ENCODE data around the gene WBP2NL.

WBP2NL gene

DNA sequence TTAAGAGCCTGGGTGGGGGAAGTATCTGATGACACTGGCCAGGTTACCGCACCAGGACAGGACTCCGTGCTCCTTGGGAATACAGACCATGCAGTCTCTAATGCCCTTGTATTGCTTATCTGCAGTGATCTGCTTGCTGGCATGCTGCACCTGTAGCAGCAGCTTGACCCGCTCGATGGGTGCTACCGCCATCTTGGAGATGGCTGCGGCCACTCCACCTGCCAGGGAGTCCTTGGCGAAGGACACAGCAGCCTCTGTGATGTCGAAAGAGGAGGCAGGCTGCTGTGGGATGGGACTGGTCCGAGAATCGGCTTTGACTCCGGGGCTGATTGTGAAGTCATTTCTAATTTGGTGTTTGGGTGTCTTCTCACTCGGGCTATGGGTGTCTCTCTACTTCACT is 3.1 kb downstream of the WBP2NL start:
- H3K18ac ChIP-seq (ENCODE audit: low read length): no peak overlapping the region
- no peak overlapping the region for H2BK12ac ChIP-seq (ENCODE audit: low read length)
- peaks cover 0 to 10% of the 10 kb centered on the region in 2 donors for H3K36me3 ChIP-seq (replicated peaks in 1 of 2; ENCODE audit: control insufficient read depth in 2 of 2, insufficient read depth in 2 of 2, low read length in 2 of 2)
- peak overlapping the region; percentile 46 for H2AFZ ChIP-seq (ENCODE audit: low read length)
- peaks cover 0 to 1% (median 0%) of the 10 kb centered on the region in 3 experiments for H3K27me3 ChIP-seq (ENCODE audit: control insufficient read depth in 3 of 3, insufficient read depth in 3 of 3, low read depth in 1 of 3, low read length in 3 of 3)
- DNase-seq (ENCODE audit: low spot score): no peak
- no peak overlapping the region for H2BK15ac ChIP-seq (ENCODE audit: low read length)
- H3K79me1 ChIP-seq (ENCODE audit: low read depth, low read length): no peaks in the 10 kb centered on the region
- no peak overlapping the region for H3K9ac ChIP-seq (ENCODE audit: low read depth, low read length, poor library complexity)
- H3K9me3 ChIP-seq (replicated peaks in 1 of 2; ENCODE audit: control insufficient read depth in 2 of 2, insufficient read depth in 1 of 2, low read depth in 1 of 2, low read length in 2 of 2): no peaks in the 10 kb centered on the region
- H3K4me2 ChIP-seq (ENCODE audit: insufficient read depth, low read length, poor library complexity, severe bottlenecking): no peak overlapping the region
- no peak overlapping the region for H2BK120ac ChIP-seq (ENCODE audit: low read depth, low read length)
- H2AK5ac ChIP-seq (ENCODE audit: low read depth, low read length): no peak overlapping the region
- WGBS, 2 donors (ENCODE audit: extremely low coverage in 2 of 2, insufficient read length in 2 of 2, insufficient replicate concordance in 1 of 2): no CpG with 5 or more reads among the region's 12 CpGs
- no peak overlapping the region for H3K23ac ChIP-seq (ENCODE audit: low read depth, low read length, poor library complexity)
- no peak overlapping the region for H3K27ac ChIP-seq (replicated peaks; ENCODE audit: low read length)
- peaks cover 0 to 6% of the 10 kb centered on the region in 2 donors for H3K4me1 ChIP-seq (ENCODE audit: control insufficient read depth in 2 of 2, insufficient read depth in 1 of 2, low read depth in 1 of 2, low read length in 2 of 2)
- H4K91ac ChIP-seq (ENCODE audit: low read depth, low read length, poor library complexity): no peak overlapping the region
- no peak overlapping the region for H3K4me3 ChIP-seq (ENCODE audit: low read length in 2 of 2)
- H4K8ac ChIP-seq (ENCODE audit: low read depth, low read length): no peak overlapping the region
- no peak overlapping the region for H2BK5ac ChIP-seq (ENCODE audit: low read length)
- no peak overlapping the region for H3K14ac ChIP-seq (ENCODE audit: low read length)
- no peak overlapping the region for H3K4ac ChIP-seq (ENCODE audit: low read length)

DNA sequence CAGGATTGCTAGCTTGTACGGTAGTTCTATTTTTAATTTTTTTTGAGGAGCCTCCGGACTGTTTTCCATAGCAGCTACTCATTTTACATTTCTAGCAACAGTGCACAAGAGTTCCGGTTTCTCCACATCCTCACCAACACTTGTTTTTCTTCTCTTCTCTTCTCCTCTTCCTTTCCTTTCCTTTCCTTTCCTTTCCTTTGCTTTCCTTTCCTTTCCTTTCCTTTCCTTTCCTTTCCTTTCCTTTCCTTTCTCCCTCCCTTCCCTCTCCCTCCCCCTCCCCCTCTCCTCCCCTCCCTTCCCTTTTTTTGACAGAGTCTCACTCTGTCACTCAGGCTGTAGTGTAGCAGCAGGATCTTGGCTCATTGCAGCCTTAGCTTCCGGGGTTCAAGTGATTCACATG is 9.3 kb downstream of the WBP2NL start:
- no peaks in the 10 kb centered on the region for H3K79me1 ChIP-seq (ENCODE audit: low read depth, low read length)
- DNase-seq (ENCODE audit: low spot score): no peak
- H4K8ac ChIP-seq (ENCODE audit: low read depth, low read length): no peak overlapping the region
- no peak overlapping the region for H3K4me3 ChIP-seq (ENCODE audit: low read length in 2 of 2)
- H3K9ac ChIP-seq (ENCODE audit: low read depth, low read length, poor library complexity): no peak overlapping the region
- no peak overlapping the region for H3K18ac ChIP-seq (ENCODE audit: low read length)
- H2BK12ac ChIP-seq (ENCODE audit: low read length): no peak overlapping the region
- H3K9me3 ChIP-seq (replicated peaks in 1 of 2; ENCODE audit: control insufficient read depth in 2 of 2, insufficient read depth in 1 of 2, low read depth in 1 of 2, low read length in 2 of 2): peaks cover 0 to 9% of the 10 kb centered on the region in 2 donors
- no peak overlapping the region for H3K23ac ChIP-seq (ENCODE audit: low read depth, low read length, poor library complexity)
- H3K27ac ChIP-seq (replicated peaks; ENCODE audit: low read length): no peak overlapping the region
- no peak overlapping the region for H3K14ac ChIP-seq (ENCODE audit: low read length)
- no peaks in the 10 kb centered on the region for H3K36me3 ChIP-seq (replicated peaks in 1 of 2; ENCODE audit: control insufficient read depth in 2 of 2, insufficient read depth in 2 of 2, low read length in 2 of 2)
- no peak overlapping the region for H2AK5ac ChIP-seq (ENCODE audit: low read depth, low read length)
- no peak overlapping the region for H2BK15ac ChIP-seq (ENCODE audit: low read length)
- no peak overlapping the region for H2BK120ac ChIP-seq (ENCODE audit: low read depth, low read length)
- no peak overlapping the region for H4K91ac ChIP-seq (ENCODE audit: low read depth, low read length, poor library complexity)
- H3K27me3 ChIP-seq (ENCODE audit: control insufficient read depth in 3 of 3, insufficient read depth in 3 of 3, low read depth in 1 of 3, low read length in 3 of 3): no peaks in the 10 kb centered on the region
- WGBS, 2 donors (ENCODE audit: extremely low coverage in 2 of 2, insufficient read length in 2 of 2, insufficient replicate concordance in 1 of 2): no CpG with 5 or more reads among the region's 4 CpGs
- no peaks in the 10 kb centered on the region for H3K4me1 ChIP-seq (ENCODE audit: control insufficient read depth in 2 of 2, insufficient read depth in 1 of 2, low read depth in 1 of 2, low read length in 2 of 2)
- no peak overlapping the region for H2BK5ac ChIP-seq (ENCODE audit: low read length)
- no peak overlapping the region for H3K4me2 ChIP-seq (ENCODE audit: insufficient read depth, low read length, poor library complexity, severe bottlenecking)
- no peak overlapping the region for H2AFZ ChIP-seq (ENCODE audit: low read length)
- no peak overlapping the region for H3K4ac ChIP-seq (ENCODE audit: low read length)

DNA sequence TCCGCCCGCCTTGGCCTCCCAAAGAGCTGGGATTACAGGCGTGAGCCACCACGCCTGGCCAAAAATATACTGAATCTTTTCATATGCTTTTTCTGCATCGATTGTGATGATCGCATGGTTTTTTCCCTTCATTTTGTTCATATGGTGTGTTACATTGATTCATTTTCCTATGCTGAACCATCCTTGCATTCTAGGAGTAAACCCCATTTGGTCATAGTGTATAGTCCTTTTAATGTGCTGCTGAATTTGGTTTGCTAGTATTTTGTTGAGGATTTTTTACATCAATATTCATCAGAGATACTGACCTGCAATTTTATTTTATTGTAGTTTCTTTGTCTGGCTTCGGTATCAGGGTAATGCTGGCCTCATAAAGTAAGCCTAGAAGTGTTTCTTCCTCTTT is 12.2 kb downstream of the WBP2NL start:
- no peak for DNase-seq (ENCODE audit: low spot score)

DNA sequence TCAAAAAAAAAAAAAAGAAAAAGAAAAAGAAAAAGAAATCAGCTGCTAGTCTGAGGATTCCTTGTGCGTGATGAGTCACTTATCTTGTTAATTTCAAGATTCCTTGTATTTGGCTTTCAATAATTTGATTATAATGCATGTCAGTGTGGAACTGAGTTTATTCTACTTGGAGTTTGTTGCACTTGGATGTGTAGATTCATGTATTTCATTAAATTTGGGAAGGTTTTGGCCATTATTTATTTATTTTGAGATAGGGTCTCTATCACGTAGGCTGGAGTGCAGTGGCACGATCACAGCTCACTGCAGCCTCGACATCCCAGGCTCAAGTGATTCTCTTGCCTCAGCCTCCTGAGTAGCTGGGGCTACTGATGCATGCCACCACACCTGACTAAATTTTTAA is 14.8 kb downstream of the WBP2NL start:
- DNase-seq (ENCODE audit: low spot score): no peak
- WGBS, 2 donors (ENCODE audit: extremely low coverage in 2 of 2, insufficient read length in 2 of 2, insufficient replicate concordance in 1 of 2): no CpG with 5 or more reads among the region's 4 CpGs
- H3K18ac ChIP-seq (ENCODE audit: low read length): no peak overlapping the region

More for the DNA sequence above, 12.2 kb downstream of the WBP2NL start:
- H2BK120ac ChIP-seq (ENCODE audit: low read depth, low read length): no peak overlapping the region
- no peak overlapping the region for H3K4me2 ChIP-seq (ENCODE audit: insufficient read depth, low read length, poor library complexity, severe bottlenecking)
- H3K9ac ChIP-seq (ENCODE audit: low read depth, low read length, poor library complexity): no peak overlapping the region
- H2BK5ac ChIP-seq (ENCODE audit: low read length): no peak overlapping the region
- no peak overlapping the region for H3K23ac ChIP-seq (ENCODE audit: low read depth, low read length, poor library complexity)
- H2BK12ac ChIP-seq (ENCODE audit: low read length): no peak overlapping the region
- no peaks in the 10 kb centered on the region for H3K27me3 ChIP-seq (ENCODE audit: control insufficient read depth in 3 of 3, insufficient read depth in 3 of 3, low read depth in 1 of 3, low read length in 3 of 3)
- H3K27ac ChIP-seq (replicated peaks; ENCODE audit: low read length): no peak overlapping the region
- H3K4me3 ChIP-seq (ENCODE audit: low read length in 2 of 2): no peak overlapping the region
- H4K91ac ChIP-seq (ENCODE audit: low read depth, low read length, poor library complexity): no peak overlapping the region
- no peak overlapping the region for H3K4ac ChIP-seq (ENCODE audit: low read length)
- no CpG with 5 or more reads among the region's 7 CpGs for whole genome bisulfite sequencing, 2 donors (ENCODE audit: extremely low coverage in 2 of 2, insufficient read length in 2 of 2, insufficient replicate concordance in 1 of 2)
- H3K9me3 ChIP-seq (replicated peaks in 1 of 2; ENCODE audit: control insufficient read depth in 2 of 2, insufficient read depth in 1 of 2, low read depth in 1 of 2, low read length in 2 of 2): peaks cover 0 to 9% of the 10 kb centered on the region in 2 donors
- no peak overlapping the region for H3K14ac ChIP-seq (ENCODE audit: low read length)
- no peaks in the 10 kb centered on the region for H3K36me3 ChIP-seq (replicated peaks in 1 of 2; ENCODE audit: control insufficient read depth in 2 of 2, insufficient read depth in 2 of 2, low read length in 2 of 2)
- no peak overlapping the region for H2BK15ac ChIP-seq (ENCODE audit: low read length)
- no peak overlapping the region for H2AFZ ChIP-seq (ENCODE audit: low read length)
- no peak overlapping the region for H3K18ac ChIP-seq (ENCODE audit: low read length)
- H3K79me1 ChIP-seq (ENCODE audit: low read depth, low read length): no peaks in the 10 kb centered on the region
- H4K8ac ChIP-seq (ENCODE audit: low read depth, low read length): no peak overlapping the region
- H3K4me1 ChIP-seq (ENCODE audit: control insufficient read depth in 2 of 2, insufficient read depth in 1 of 2, low read depth in 1 of 2, low read length in 2 of 2): no peaks in the 10 kb centered on the region
- no peak overlapping the region for H2AK5ac ChIP-seq (ENCODE audit: low read depth, low read length)

More for the DNA sequence above, 14.8 kb downstream of the WBP2NL start:
- H3K27ac ChIP-seq (replicated peaks; ENCODE audit: low read length): no peak overlapping the region
- peaks cover 0 to 9% of the 10 kb centered on the region in 2 donors for H3K9me3 ChIP-seq (replicated peaks in 1 of 2; ENCODE audit: control insufficient read depth in 2 of 2, insufficient read depth in 1 of 2, low read depth in 1 of 2, low read length in 2 of 2)
- no peaks in the 10 kb centered on the region for H3K36me3 ChIP-seq (replicated peaks in 1 of 2; ENCODE audit: control insufficient read depth in 2 of 2, insufficient read depth in 2 of 2, low read length in 2 of 2)
- no peak overlapping the region for H3K4me2 ChIP-seq (ENCODE audit: insufficient read depth, low read length, poor library complexity, severe bottlenecking)
- H3K4ac ChIP-seq (ENCODE audit: low read length): no peak overlapping the region
- no peak overlapping the region for H2AFZ ChIP-seq (ENCODE audit: low read length)
- no peak overlapping the region for H2AK5ac ChIP-seq (ENCODE audit: low read depth, low read length)
- H3K14ac ChIP-seq (ENCODE audit: low read length): no peak overlapping the region
- H3K9ac ChIP-seq (ENCODE audit: low read depth, low read length, poor library complexity): no peak overlapping the region
- H2BK12ac ChIP-seq (ENCODE audit: low read length): no peak overlapping the region
- H3K4me1 ChIP-seq (ENCODE audit: control insufficient read depth in 2 of 2, insufficient read depth in 1 of 2, low read depth in 1 of 2, low read length in 2 of 2): no peaks in the 10 kb centered on the region
- no peak overlapping the region for H2BK15ac ChIP-seq (ENCODE audit: low read length)
- H4K91ac ChIP-seq (ENCODE audit: low read depth, low read length, poor library complexity): no peak overlapping the region
- no peak overlapping the region for H2BK120ac ChIP-seq (ENCODE audit: low read depth, low read length)
- no peak overlapping the region for H3K4me3 ChIP-seq (ENCODE audit: low read length in 2 of 2)
- peaks cover 0 to 12% (median 0%) of the 10 kb centered on the region in 3 experiments for H3K27me3 ChIP-seq (ENCODE audit: control insufficient read depth in 3 of 3, insufficient read depth in 3 of 3, low read depth in 1 of 3, low read length in 3 of 3)
- no peak overlapping the region for H3K23ac ChIP-seq (ENCODE audit: low read depth, low read length, poor library complexity)
- H3K79me1 ChIP-seq (ENCODE audit: low read depth, low read length): no peaks in the 10 kb centered on the region
- H2BK5ac ChIP-seq (ENCODE audit: low read length): no peak overlapping the region
- no peak overlapping the region for H4K8ac ChIP-seq (ENCODE audit: low read depth, low read length)

All from neuronal stem cell (in vitro differentiated cells).